Stimulated activated CD4-positive, alpha-beta T cell treated with anti-CD3 and anti-CD28 coated beads, Interleukin-2, amount 100 ng/mL, for 4 hours (primary cell): ENCODE results near the gene DYSF.

Experiments
- DNase-seq: peaks from one replicate; pipeline ENCODE4 v3.0.0-alpha.2; 2020; ENCODE audit warnings: low read depth

Gene DYSF

GRCh38 chr2:71502941-71503738, 49.8 kb downstream of the DYSF start:
- DNase-seq, result no peak

- DNase-seq, result no peak
Measured at GRCh38 chr2:71503837-71504236, 50.5 kb downstream of the DYSF start.

- DNase-seq, result no peak
Measured at GRCh38 chr2:71504611-71505010, 51.2 kb downstream of the DYSF start.

GRCh38 chr2:71505086-71505769, 51.9 kb downstream of the DYSF start:
- no peak for DNase-seq

- no peak for DNase-seq
Measured at GRCh38 chr2:71505770-71506140, 52.4 kb downstream of the DYSF start.

- DNase-seq, result no peak
Measured at GRCh38 chr2:71506222-71507153, 53.1 kb downstream of the DYSF start.

- DNase-seq, result no peak
Measured at GRCh38 chr2:71507476-71507875, 54.1 kb downstream of the DYSF start.

GRCh38 chr2:71510196-71510807, 56.9 kb downstream of the DYSF start:
- DNase-seq, result peak; percentile 63

- no peak for DNase-seq
Measured at GRCh38 chr2:71510938-71511337, 57.6 kb downstream of the DYSF start.

- no peak for DNase-seq
Measured at GRCh38 chr2:71511776-71512175, 58.4 kb downstream of the DYSF start.

GRCh38 chr2:71512386-71512785, 59.0 kb downstream of the DYSF start:
- DNase-seq, result no peak

- DNase-seq, result no peak
Measured at GRCh38 chr2:71513096-71513495, 59.7 kb downstream of the DYSF start.

GRCh38 chr2:71513721-71514120, 60.4 kb downstream of the DYSF start:
- DNase-seq, result no peak

- DNase-seq, result no peak
Measured at GRCh38 chr2:71516253-71516888, 63.0 kb downstream of the DYSF start.

- DNase-seq, result no peak
Measured at GRCh38 chr2:71517851-71518250, 64.5 kb downstream of the DYSF start.

GRCh38 chr2:71521436-71521950, 68.1 kb downstream of the DYSF start:
- no peak for DNase-seq

GRCh38 chr2:71524476-71524875, 71.1 kb downstream of the DYSF start:
- no peak for DNase-seq

GRCh38 chr2:71526141-71526540, 72.8 kb downstream of the DYSF start:
- no peak for DNase-seq

GRCh38 chr2:71526975-71527374, 73.6 kb downstream of the DYSF start:
- DNase-seq, result no peak

- no peak for DNase-seq
Measured at GRCh38 chr2:71528131-71528591, 74.8 kb downstream of the DYSF start.

GRCh38 chr2:71528749-71529148, 75.4 kb downstream of the DYSF start:
- no peak for DNase-seq
